ENCODE results near the gene PGF. TPM values are rescaled to one million over a fixed set of nuclear protein-coding genes. Genes with fewer than 3 reads are reported as not detected.

Gene PGF
- total and polyA plus RNA-seq, 2 of the 13 experiments (the other 11 are each of a cell fraction or from before 2014, with no cell fraction given) = 10.7 to 27.5 TPM

GRCh38 chr14:74960736-74961135 lies 5.3 kb upstream of the PGF start (continued):
- TF ChIP-seq, protein P1, sequence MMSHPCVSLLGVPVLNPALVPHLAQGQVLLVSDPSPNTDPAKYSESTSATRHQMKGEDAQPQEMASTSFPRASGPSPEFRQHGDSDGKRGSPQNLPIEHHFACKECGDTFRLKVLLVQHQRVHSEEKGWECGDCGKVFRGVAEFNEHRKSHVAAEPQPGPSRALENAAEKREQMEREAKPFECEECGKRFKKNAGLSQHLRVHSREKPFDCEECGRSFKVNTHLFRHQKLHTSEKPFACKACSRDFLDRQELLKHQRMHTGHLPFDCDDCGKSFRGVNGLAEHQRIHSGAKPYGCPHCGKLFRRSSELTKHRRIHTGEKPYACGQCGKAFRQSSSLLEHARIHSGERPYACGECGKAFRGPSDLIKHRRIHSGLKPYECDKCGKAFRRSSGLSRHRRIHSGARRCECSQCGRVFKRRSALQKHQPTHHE (CRISPR knock-in tag; IDR thresholded peaks at IDR 0.05; ENCODE audit: borderline replicate concordance) = no peak
- TF ChIP-seq ZNF224 (CRISPR knock-in tag; IDR thresholded peaks at IDR 0.05) = no peak
- TF ChIP-seq THAP11 (CRISPR knock-in tag; IDR thresholded peaks at IDR 0.05) = no peak
- TF ChIP-seq MTF1 (CRISPR knock-in tag; IDR thresholded peaks at IDR 0.05) = no peak
- TF ChIP-seq KIAA2018 (CRISPR knock-in tag; IDR thresholded peaks at IDR 0.05; ENCODE audit: borderline replicate concordance) = no peak
- no peak for TF ChIP-seq FOXA1 (IDR thresholded peaks at IDR 0.05)
- TF ChIP-seq FOXA1 (CRISPR knock-in tag; IDR thresholded peaks at IDR 0.05) = no peak
